Astrocyte (in vitro differentiated cells and primary cell): ENCODE data around the gene DLGAP4.

Source experiments
- CTCF ChIP-seq: IDR thresholded peaks from 2 replicates; pipeline ENCODE4 v1.5.1; 2011; ENCODE audit warnings: low read depth, mild to moderate bottlenecking, inconsistent platforms, low read length, moderate library complexity; ENCODE audit not compliant: insufficient read depth
- EZH2 ChIP-seq: IDR thresholded peaks from 2 replicates; pipeline ENCODE4 v1.6.1; 2012; ENCODE audit warnings: mild to moderate bottlenecking, low read length, inconsistent platforms; ENCODE audit not compliant: insufficient read depth

GRCh38 chr20:36507746-36508145, 201.6 kb downstream of the DLGAP4 start:
- TF ChIP-seq CTCF (no peak), EZH2 (no peak)
